HG03045 (cell line): ENCODE data around the gene ZNF688.
"Not testable (repeated sequence)": the region's sequence is repeated elsewhere in the genome, so short reads cannot be mapped to it uniquely, and the experiment has no call there.

Source experiments
- ATAC-seq: cut with Tn5 transposase; IDR thresholded peaks from one replicate; pipeline ENCODE4 v1.9.1; 2021; ENCODE audit warnings: mild to moderate bottlenecking, moderate library complexity; ENCODE audit not compliant: unreplicated experiment

Gene ZNF688

DNA sequence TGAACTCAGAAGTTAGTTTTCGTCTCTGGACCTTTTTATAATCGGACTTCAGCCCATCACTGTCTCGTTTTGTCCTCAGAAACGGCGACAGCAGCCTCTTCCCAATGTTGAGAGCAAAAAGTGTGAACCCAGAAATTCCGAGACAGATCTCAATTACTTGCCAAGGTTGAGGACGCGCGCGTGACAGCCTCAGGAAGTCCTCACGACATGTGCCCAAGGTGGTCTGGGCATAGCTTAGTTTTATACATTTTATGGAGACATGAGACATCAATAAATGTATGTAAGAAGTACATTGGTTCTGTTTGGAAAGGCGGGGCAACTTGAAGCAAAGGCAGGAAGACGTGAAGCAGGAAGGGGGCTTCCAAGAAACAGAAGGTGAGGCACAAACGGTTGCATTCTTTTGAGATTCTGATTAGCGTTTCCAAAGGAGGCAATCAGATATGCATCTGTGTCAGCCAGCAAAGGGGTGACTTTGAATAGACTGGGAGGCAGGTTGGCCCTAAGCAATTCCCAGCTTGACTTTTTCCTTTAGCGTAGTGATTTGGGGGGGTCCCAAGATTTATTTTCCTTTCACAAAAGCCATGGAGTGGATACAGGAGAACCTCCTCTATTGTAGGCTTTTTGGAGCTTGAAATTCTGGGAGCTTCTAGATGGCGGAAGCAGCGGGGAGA is 36.3 kb downstream of the ZNF688 start:
- ATAC-seq = no peak

DNA sequence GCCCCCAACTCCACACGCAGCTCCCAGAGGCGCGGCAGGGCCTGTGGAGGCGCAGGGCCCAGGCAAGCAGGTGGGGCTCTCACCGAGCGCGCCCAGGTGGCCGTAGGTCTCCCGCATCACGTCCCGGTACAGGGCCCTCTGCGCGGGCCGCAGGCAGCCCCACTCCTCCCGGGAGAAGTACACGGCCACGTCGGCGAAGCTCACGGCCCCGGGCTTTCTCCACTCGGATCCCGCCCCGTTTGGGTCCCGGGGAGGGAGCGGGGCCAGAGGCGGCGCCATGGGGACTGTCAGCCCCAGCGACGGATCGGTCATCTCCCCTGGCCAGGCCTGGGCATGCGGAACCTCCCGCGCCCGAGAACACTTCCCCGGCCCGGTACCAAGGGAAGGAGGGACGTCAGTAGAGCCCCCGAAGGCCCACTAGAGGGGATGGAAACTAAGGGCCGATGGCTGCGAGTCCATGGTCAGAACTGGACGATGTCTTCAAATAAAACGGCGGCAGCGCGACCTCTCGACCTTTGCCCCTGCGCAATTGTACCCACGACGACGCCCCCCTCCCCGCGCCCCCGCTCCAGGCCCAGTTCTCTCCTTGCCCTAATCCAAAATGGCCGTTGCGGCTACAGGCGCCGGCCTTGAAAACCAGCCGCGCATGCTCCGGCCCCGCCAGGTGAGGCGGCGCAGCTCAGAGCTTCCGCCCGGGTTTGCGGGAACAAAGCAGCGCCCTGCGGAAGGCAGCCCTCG is 37.0 kb downstream of the ZNF688 start, which contains the start of gene ZNF747:
Gene ZNF747, minus strand, starts transcription at position 491 of the 738 bp plus-strand sequence. Its CDS starts 179 bp downstream, at position 312.
- ATAC-seq = peak; percentile 48

- peak; percentile 21 for ATAC-seq
Measured at GRCh38 chr16:30533748-30534367, 37.7 kb downstream of the ZNF688 start.

- ATAC-seq = no peak
Measured at GRCh38 chr16:30533146-30533522, 38.4 kb downstream of the ZNF688 start.

- no peak for ATAC-seq
Measured at GRCh38 chr16:30532285-30533145, 39.0 kb downstream of the ZNF688 start.

GRCh38 chr16:30530163-30531037 is 41.1 kb downstream of the ZNF688 start:
- no peak for ATAC-seq

GRCh38 chr16:30528799-30529457 is 42.6 kb downstream of the ZNF688 start:
- no peak for ATAC-seq

DNA sequence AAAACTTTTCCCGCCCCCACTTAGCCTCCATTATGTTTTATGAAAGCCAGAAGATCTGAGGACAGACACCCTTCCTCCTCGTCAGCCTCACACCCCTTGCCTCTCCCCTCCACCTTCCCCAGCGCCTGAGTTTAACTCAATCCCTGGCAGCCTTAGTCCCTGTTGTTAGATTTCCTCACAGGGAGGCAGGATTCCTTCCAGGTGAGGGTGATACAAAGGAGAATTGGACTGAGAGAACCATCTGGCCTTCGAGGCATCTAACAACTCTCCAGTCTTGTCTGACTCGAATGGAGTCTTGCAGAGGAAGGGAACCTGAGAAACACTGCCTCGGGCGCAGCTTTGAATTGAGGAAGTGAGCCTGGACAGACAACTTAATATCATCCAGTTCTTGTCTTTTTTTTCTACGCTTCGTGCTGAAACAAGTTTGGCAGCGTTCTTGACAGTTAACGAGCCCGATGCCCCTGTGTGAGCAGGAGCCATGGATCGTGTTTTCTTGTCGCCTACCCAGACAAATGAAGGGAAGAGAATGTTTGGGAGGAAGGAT is 43.8 kb downstream of the ZNF688 start:
- no peak for ATAC-seq

DNA sequence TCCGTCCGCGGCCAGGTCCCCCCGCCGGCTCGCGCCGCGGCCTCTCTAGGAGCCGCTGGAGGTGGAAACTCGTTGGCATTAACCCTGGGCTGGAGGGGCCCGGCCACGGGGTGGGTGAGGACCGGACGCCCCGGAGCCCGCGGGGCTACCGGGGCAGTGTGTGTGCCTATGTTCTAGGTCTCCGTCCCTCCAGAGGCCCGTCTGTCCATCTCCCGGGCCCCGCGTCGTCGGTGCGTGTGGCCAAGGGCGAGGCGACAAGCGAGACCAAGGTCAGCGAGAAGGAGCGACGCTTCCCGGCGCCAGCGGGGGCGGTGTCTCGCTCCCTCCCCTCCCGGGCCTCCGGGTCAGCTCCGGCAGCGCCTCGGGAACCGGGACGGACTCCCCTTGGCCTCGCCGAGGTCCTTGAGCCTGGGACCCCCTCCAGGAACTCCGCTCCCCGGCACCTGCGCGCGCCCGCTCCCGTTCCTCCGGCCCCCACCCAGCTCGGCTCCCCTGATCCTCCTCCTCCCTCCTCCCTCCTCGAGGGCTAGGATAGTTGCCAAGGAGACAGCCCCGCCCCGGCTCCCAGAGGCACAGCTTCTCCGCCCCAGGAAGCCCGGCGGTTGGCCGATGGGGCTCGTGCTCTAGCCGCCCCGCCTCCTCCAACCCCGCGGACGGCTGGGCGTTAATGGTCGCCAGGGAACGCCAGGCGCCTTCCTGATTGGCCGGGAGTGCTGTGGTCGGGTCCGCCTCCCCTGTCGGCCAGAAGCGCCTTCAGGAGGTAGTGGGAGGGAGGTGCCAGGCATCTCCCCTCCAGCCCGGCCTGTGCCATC is 44.5 kb downstream of the ZNF688 start:
- ATAC-seq = peak; percentile 84

- ATAC-seq = no peak
Measured at GRCh38 chr16:30526137-30526822, 45.2 kb downstream of the ZNF688 start, which contains the start of gene ZNF768. Gene ZNF768, minus strand, starts transcription at chr16:30526566. Its CDS starts 153 bp downstream, at chr16:30526413.

DNA sequence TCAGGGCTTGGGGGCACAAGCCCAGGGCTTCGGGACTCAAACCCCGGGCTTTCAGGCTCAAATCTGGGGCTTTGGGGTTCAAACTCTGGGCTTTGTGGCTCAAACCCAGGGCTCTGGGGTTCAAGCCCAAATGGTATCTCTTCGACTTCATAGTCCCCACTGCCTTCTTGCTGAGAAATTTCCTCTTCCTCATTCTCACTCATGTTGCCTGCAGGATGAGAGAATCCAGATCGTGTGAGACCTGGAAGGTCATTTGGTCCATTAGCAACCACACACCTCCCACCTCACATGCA is 45.7 kb downstream of the ZNF688 start:
- ATAC-seq = no peak

DNA sequence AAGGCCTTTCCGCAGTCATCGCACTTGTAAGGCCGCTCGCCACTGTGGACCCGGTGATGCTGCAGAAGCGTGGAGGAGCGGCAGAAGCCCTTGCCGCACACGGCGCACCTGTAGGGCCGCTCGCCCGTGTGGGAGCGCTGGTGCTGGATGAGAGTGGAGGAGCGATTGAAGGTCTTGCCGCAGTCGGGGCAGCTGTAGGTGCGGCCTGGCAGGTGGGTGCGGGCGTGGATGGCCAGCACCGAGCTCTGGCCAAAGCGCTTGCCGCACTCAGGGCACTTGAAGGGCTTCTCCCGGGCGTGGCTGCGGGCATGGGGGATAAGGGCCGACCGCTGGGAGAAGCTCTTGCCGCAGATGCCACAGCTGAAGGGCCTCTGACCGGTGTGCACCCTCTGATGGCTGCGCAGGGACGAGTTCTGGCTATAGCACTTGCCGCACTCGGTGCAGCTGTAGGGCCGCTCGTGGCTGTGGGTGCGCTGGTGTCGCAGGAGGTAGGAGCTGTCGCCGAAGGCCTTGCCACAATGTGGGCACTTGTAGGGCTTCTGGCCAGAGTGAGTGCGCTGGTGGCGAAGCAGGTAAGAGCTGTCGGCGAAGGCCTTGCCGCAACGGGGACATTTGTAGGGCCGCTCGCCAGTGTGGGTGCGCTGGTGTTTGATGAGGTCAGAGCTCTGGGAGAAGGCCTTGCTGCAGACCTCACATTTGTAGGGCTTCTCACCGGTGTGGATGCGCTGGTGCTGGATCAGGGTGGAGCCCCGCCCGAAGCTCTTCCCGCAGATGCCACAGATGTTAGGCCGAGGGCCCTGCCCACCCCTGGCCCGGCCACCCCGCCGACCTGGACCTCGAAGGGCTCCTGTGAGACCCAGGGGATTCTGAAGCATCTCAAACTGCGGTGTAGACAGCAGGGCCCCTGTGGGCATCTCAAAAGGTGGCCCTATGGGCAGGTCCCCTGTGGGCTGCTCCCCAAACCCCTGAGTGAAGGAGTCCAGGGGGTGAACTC is 46.6 kb downstream of the ZNF688 start:
- no peak for ATAC-seq

DNA sequence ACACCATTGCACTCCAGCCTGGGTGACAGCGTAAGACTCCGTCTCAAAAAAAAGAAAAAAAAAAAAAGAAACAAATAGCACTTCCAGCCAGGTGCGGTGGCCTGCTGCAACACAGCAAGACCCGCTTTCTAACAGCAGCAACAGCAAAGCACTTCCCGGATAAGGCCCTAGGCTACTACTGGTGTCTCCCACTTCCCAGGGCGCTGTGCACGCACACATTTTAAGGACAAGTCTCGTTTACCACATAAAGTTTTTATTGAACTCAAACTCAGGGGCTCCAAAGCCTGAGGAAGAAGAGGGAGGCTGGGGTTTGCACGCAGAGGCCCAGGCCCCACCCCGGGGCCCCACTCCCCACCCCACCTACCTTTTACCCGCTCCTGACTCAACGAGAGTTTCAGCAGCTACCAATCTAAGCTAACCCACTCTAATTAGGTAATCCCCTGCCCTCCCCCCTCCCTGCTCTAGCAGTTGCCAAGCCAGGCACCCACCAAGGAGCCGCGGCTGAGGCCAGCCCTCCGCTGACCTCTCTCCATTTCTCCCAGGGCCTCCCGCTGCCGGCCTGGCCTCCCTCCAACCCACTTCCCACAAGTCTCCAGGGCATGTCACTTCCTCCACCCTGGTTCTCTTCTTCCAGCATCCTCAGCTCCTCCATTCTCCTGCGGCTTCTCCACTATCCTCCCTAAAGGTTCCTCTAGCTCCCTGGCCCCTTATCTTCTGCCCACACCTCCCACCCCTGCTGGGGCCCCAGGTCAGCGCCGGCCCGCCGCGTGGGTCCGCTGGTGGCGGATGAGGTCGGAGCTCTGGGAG is 47.5 kb downstream of the ZNF688 start:
- ATAC-seq = no peak

DNA sequence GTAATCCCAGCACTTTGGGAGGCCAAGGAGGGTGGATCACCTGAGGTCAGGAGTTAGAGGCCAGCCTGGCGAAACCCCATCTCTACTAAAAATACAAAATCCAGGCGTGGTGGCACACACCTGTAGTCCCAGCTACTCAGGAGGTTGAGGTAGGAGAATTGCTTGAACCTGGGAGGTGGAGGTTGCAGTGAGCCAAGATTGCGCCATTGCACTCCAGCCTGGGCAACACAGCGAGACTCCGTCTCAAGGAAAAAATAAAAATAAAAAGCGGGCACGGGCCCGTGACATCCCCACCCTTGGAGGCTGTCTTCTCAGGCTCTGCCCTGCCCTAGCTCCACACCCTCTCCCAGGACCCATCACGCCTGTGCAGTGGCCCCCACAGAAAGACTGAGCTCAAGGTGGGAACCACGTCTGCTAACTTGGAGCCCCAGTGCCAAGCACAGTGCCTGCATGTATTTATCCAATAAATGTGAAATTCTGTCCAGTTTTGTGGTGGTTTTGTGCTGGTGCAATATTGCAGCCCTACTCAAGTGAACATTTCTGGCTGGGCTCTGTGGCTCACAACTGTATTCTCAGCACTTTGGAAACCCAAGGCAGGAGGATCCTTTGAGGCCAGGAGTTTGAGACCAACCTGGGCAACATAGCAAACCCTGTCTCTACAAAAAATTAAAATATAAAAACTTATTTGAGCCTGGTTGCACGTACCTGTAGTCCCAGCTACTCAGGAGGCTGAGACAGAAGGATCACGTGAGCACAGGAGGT is 48.6 kb downstream of the ZNF688 start:
- ATAC-seq = not testable (repeated sequence)
